DMS114 treated with DMSO at 0.1 percent for 48 hours (cell line): ENCODE measurements around the gene HTR3A.
"Not testable (repeated sequence)": the region's sequence is repeated elsewhere in the genome, so short reads cannot be mapped to it uniquely, and the experiment has no call there.

Experiments
- DNase-seq: peaks from one replicate; lab custom pipeline; 2025; ENCODE audit not compliant: unreplicated experiment; lab: John Stamatoyannopoulos, UW

The HTR3A gene

DNA sequence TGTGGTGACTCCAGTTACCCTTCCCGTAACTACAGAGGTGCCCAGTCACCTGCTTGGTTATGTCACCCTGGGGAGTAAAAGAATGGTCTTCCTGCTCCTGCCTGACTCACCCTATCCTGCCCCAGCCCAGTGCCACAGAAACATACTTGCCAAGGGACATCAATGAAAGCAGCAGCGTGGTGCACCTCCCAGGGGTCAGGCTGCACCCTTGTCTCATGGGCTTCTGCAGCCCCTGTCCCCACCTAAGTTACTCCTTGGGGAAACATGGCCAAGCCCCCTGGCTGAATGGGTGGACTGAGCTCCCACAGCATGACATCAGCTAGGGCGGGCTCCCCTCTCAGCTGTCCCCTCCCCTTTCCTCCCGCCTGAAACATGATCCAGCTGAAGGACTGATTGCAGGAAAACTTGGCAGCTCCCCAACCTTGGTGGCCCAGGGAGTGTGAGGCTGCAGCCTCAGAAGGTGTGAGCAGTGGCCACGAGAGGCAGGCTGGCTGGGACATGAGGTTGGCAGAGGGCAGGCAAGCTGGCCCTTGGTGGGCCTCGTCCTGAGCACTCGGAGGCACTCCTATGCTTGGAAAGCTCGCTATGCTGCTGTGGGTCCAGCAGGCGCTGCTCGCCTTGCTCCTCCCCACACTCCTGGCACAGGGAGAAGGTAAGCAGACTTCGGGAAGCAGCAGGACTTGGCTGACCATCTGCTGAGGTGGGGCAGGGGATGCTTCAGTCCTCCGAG is at the start of gene HTR3A:
HTR3A (plus strand) TSS at position 368 of the 730 bp plus-strand sequence; CDS start at position 586, 218 bp downstream.
- DNase-seq, result no peak

GRCh38 chr11:113926273-113927197 is 48.4 kb upstream of the HTR3A start:
- DNase-seq, result no peak

DNA sequence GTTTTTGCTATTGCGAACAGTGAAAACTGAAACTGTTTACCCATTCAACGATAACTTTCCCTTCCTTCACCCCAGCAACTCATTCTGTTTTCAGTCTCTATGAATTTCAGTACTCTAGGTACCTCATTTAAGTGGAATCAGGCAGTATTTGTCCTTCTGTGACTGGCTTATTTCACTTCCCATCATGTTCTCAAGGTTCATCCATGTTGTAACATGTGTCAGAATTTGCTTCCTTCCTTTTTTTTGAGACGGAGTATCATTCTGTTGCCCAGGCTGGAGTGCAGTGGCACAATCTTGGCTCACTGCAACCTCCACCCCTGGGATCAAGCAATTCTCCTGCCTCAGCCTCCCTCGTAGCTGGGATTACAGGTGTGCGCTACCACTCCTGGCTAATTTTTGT is 46.6 kb upstream of the HTR3A start:
- DNase-seq, result no peak

GRCh38 chr11:113932788-113933187 is 42.1 kb upstream of the HTR3A start:
- no peak for DNase-seq

- DNase-seq, result not testable (repeated sequence)
Measured at GRCh38 chr11:113934193-113934592, 40.7 kb upstream of the HTR3A start.

DNA sequence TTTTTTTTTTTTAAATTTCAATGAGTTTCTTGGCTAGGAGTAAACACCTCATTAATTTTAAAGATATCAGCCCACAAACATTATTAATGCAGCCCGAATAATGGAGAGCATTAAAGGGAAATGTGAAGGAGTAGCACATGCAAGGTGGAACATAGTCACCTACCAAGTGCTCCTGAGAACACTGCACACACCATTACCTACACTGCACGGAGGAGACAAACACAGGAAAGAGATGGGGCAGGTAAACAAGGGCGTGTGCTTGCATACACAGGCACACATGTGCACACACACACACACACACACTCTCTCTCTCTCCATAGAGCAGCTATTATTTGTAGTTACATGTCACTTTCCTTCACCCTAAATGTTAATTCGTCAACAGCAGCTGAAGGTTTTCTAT is 40.1 kb upstream of the HTR3A start:
- no peak for DNase-seq

GRCh38 chr11:113935858-113936257 is 39.0 kb upstream of the HTR3A start:
- DNase-seq, result no peak

DNA sequence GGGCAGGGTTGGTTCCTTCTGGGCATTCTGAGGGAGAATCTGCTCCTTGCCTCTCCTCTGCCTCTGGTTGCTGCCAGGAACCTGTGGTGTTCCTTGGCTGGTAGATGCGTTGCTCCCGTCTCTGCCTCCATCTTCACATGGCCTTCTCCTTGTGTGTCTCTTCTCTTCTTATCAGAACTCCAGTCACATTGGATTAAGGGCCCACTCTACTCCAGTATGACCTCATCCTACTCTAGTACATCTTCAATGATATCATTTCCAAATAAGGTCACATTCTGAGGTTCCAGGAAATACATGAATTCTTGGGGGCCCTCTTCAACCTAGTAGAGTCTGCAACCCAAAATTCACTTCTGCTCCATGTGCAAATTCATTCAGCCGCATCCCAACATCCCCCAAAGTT is 37.0 kb upstream of the HTR3A start:
- no peak for DNase-seq

- DNase-seq, result no peak
Measured at GRCh38 chr11:113942256-113942655, 32.7 kb upstream of the HTR3A start.

- not testable (repeated sequence) for DNase-seq
Measured at GRCh38 chr11:113946162-113946561, 28.7 kb upstream of the HTR3A start.

- DNase-seq, result no peak
Measured at GRCh38 chr11:113947994-113948393, 26.9 kb upstream of the HTR3A start.

DNA sequence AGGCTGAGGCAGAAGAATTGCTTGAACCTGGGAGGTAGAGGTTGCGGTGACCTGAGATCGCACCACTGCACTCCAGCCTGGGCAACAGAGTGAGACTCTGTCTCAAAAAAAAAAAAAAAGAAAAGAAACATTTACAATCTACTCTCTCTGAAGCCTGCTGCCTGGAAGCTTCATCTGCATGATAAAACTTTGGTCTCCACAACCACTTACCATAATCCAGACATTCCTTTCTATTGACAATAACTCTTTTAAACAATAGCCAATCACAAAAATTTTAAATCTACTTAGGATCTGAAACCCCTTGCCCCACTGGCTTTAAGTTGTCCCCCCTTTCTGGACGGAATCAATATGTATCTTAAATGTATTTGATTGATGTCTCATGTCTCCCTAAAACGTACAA is 25.0 kb upstream of the HTR3A start:
- DNase-seq, result no peak

- no peak for DNase-seq
Measured at GRCh38 chr11:113951537-113951936, 23.4 kb upstream of the HTR3A start.

- DNase-seq, result no peak
Measured at GRCh38 chr11:113952070-113952469, 22.8 kb upstream of the HTR3A start.

DNA sequence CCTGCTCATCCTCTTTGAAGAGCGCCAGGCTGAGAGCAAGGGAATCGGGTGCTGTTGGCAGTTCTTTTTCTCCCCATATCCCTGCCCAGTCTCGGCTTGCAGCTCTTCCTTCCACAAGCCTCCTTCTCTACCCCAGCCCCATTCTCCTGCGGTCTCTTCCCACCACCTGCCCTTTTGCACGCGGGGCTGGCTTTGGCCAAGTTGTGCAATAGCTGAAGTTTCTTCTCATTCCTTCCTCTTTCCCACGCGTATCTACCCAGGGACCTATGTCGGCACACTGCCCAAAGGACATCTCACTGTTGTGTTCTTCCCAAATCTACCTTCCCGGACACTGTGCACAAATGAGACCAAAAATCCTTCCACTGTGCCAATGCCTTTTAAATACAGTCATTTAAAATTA is 22.3 kb upstream of the HTR3A start:
- DNase-seq, result no peak

DNA sequence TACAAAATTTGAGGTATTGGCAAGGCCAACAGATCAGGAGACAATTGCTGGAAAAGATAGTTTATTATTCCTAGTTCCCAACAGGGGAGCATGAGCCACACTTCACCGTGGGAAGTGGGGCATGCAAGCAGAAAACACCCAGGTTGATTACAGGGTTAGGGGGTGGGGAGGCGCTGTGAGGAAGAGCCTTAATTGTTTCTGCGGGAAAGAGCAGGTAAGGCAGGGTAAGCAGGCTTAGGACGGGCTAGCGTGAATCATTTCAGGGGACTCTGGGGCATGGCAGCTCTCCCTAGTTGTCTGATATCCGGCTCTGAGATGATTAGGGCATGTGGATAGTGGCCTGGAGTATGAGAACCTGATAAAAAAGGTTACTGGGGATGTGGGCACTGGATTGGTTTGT is 20.7 kb upstream of the HTR3A start:
- no peak for DNase-seq

GRCh38 chr11:113956986-113957385 is 17.9 kb upstream of the HTR3A start:
- no peak for DNase-seq

DNA sequence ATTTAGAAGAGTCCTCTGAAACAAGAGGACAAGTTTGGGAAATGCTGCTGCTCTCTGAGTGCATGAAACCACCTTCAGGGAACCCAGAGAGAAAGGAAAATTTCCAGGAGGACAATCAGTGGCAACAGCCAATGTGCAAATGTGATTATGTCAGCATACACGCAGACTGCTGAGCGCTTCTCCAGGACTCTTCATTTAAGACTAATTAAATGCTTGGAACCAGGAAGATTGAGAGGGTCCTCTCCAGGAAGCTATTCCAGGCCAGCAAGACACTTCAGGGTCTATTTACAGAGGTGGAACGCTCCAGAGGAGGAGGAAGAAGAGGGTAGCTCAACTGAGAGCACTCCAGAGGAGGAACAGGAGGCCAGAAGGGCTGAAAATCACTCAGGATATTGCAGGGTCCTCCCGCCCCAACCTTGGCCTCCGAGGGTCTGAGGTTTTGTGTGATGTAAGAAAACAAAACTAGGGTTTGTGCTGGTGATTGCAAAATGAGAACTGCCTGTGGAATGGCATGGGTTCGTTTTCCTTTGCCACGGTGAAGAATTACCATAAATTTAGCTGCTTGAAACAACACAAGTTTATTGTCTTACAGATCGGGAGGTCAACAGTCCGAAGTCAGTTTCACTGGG is 14.1 kb upstream of the HTR3A start:
- no peak for DNase-seq

- no peak for DNase-seq
Measured at GRCh38 chr11:113967361-113967760, 7.5 kb upstream of the HTR3A start.

GRCh38 chr11:113971506-113972195 is 3.3 kb upstream of the HTR3A start:
- DNase-seq, result no peak

- no peak for DNase-seq
Measured at GRCh38 chr11:113977071-113977490, 2.2 kb downstream of the HTR3A start.
